Omental fat pad (tissue), 4 donors: ENCODE data around the gene CDNF. TPM values are rescaled to one million over a fixed set of nuclear protein-coding genes. Genes with fewer than 3 reads are reported as not detected.

Source experiments
- ATAC-seq: fragments of 150-250 bp; one replicate; pipeline ENCODE4 v1.9.1; 2016; ENCODE audit warnings: mild to moderate bottlenecking, moderate library complexity; ENCODE audit not compliant: low FRiP score
- DNase-seq: peaks from one replicate; pipeline ENCODE4 v3.0.0-alpha.2; 2019; ENCODE audit warnings: low spot score
- total RNA-seq, 4 donors: library from RNA; depleted of rRNA; stranded (reverse); fragments of >200 nt; gene quantifications; one replicate each; pipeline ENCODE4 v1.1.0, GENCODE V29; 2016
- TF ChIP-seq, protein P1 (sequence below), 3 donors: fragments of 450-650 bp; IDR thresholded peaks; one replicate each; pipeline ENCODE4 v1.5.1; 2016 to 2017; ENCODE audit warnings: antibody characterized with exemption in 3 of 3, mild to moderate bottlenecking in 3 of 3, moderate library complexity in 2 of 3

Gene CDNF
- total RNA-seq, 4 donors from 2014 or later = 1.4 to 7.3 (median 2.0) TPM

DNA sequence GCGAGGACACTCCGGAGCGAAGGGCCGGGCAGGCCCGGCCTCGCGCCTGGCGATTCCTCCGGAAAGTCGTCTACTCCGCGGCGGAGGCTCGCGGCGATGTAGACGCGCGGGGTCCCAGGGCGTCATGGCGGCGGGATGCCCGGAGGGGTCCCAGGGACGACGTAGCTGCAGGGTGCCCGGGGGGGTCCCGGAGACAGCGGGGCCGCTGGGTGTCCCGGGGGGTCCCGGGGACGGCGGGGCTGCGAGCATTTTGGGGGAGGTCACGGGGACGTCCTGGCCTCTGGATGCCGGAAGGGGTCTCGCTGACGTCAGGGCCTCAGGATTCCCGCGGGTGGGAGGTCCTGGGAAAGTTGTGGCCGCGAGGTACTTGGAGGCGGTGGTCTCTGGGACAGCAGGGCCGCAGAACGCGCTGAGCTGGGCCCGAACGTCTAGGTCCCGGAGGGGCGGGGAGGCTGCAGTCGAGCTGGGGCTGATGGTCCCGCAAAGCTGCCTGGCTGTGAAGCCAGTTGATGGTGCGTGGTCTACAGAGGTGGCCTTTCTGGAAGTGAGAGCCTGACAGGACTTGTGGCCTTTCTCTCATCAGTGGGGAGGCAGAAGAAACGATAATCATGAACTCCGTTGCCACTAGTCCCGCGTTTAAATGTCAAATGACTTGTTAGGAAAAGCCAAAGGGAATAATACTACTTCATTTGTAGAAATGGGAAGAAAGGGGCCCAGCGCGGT, 906 bp upstream of the CDNF start:
- ATAC-seq = peak; percentile 6
- DNase-seq = no peak
- TF ChIP-seq, protein P1, sequence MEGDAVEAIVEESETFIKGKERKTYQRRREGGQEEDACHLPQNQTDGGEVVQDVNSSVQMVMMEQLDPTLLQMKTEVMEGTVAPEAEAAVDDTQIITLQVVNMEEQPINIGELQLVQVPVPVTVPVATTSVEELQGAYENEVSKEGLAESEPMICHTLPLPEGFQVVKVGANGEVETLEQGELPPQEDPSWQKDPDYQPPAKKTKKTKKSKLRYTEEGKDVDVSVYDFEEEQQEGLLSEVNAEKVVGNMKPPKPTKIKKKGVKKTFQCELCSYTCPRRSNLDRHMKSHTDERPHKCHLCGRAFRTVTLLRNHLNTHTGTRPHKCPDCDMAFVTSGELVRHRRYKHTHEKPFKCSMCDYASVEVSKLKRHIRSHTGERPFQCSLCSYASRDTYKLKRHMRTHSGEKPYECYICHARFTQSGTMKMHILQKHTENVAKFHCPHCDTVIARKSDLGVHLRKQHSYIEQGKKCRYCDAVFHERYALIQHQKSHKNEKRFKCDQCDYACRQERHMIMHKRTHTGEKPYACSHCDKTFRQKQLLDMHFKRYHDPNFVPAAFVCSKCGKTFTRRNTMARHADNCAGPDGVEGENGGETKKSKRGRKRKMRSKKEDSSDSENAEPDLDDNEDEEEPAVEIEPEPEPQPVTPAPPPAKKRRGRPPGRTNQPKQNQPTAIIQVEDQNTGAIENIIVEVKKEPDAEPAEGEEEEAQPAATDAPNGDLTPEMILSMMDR (IDR thresholded peaks at IDR 0.05) = no peak

DNA sequence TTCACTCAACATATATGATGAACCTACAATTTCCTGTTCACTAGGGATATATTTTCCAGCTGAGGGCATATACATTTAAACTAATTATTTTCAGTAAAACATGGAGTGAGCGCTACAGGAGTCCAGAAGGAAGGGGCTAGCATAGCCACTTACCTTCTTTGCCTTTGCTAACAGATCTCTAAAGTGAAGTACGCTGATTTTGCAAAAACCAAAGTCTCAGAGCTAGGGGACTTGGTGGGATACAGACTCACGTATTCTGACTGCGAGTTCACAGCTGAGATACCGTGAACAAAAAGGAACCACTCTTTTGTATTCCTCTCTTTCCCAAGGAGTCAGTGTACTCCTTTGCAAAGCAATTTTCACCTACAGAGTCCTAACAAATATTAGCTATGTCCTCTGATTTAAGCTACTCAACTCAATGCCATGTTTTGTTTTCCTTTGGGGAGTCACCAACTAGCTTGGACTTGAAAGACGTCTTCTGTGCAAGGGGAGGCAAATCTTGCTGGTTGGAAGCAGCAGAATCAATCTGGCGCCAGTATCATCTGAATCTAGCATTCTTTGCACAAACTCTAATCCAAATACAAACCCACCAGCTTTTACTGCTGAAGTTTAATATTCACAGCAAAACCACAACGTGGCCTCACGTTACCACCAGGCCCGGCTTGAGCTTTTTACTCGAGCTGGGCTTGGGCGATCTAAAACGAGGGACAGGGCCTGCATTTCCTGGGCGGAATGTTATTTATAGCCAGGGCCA, 657 bp downstream of the CDNF start:
- ATAC-seq = no peak
- DNase-seq = no peak
- TF ChIP-seq, protein P1 (IDR thresholded peaks at IDR 0.05) = no peak

DNA sequence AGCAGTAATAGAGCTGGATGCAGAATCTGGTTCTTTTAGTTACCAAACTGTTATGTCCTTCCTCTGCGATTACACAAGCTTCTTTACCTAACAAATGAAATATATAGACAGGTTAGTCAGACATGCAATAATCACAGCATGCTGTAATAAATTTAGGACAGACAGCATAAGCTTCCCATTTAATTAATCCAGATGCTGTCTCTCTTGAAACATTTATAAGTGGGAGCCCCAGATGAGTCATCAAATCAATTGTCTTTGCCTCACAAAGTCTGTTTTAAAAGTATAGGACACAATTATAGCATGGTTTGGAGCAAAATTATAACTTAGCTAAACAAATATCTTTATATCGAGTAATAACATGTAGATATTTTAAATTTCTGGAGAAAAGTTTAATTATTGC, 1.6 kb downstream of the CDNF start:
- DNase-seq (no peak), ATAC-seq (no peak)
- TF ChIP-seq, protein P1 (IDR thresholded peaks at IDR 0.05) = no peak

DNA sequence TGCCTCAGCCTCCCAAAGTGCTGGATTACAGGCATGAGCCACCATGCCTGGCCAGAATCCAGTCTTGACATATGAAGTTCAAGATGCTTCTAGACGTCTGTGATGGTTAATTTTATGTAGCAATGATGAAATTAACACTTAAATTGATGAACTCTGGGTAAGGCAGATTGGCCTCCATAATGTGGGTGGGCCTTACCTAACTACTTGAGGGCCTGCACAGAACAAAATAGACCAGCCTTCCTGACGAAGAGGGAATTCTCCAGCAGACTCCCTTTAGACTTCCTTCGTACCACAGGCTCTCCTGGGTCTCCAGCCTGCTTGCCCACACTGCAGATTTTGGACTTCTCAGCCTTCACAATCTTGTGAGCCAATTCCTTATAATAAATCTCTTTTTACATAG, 4.7 kb downstream of the CDNF start:
- no peak for DNase-seq
- no peak for ATAC-seq
- TF ChIP-seq, protein P1 (IDR thresholded peaks at IDR 0.05) = no peak

DNA sequence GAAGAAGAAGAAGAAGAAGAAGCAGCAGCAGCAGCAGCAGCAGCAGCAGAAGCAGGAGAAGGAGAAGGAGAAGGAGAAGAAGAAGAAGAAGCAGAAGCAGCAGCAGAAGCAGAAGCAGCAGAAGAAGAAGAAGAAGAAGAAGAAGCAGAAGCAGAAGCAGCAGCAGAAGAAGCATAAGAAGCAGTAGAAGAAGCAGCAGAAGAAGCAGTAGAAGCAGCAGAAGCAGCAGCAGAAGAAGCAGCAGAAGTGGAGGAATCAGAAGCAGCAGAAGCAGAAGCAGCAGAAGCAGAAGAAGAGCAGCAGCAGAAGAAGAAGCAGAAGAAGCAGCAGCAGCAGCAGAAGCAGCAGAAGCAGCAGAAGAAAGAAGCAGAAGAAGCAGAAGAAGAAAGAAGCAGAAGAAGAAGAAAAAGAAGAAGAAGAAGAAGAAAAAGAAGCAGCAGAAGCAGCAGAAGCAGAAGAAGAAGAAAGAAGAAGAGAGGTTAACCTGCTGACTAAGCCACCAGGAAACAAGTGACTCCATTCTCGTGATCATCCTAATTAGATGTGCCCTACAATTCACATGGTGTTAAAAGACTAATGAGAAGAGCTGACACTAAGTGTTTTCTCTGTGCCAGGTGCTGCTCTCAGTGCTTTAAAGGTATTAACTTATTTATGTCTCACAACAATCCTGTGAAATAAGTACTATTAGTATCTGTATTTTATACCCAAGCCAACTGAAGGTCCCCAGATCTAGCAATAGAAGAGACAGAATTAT, 11.6 kb downstream of the CDNF start:
- ATAC-seq = no peak
- DNase-seq = no peak
- TF ChIP-seq, protein P1 (IDR thresholded peaks at IDR 0.05) = no peak

DNA sequence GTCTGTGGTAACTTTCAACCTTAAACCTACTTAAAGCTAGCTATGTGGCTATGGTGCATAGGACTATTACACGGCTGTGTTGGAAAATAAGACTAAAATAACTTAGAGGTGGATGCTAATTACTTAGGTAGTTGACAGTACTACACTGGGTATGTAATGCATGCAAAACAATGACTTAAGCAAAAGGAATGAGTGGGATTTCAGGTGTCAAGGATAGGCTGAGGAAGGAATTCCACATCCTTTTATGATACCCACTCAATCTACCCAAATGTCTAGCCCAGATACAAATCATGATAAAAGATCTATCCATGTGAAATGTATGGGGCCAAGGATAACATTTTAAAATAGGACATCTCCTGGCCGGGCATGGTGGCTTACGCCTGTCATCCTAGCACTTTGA, 13.9 kb downstream of the CDNF start:
- ATAC-seq (no peak), DNase-seq (no peak)
- TF ChIP-seq, protein P1 (IDR thresholded peaks at IDR 0.05) = no peak
